ENCODE results near the gene UROC1. TPM values are rescaled to one million over a fixed set of nuclear protein-coding genes. Genes with fewer than 3 reads are reported as not detected.

UROC1 gene
- total RNA-seq, 2 experiments from 2014 or later: not detected

- intact Hi-C loops (cut with micrococcal nuclease): no loop called here
- DNase-seq: no peak
- no peak overlapping the region for H3K4me3 Mint-ChIP-seq
- no peaks in the 10 kb centered on the region for H3K27me3 Mint-ChIP-seq (ENCODE audit: low read depth)
- CTCF ChIA-PET: no interaction called here
- H3K27ac Mint-ChIP-seq: no peak overlapping the region
- H3K9me3 Mint-ChIP-seq: no peaks in the 10 kb centered on the region
- H3K4me1 Mint-ChIP-seq (ENCODE audit: low read depth): no peaks in the 10 kb centered on the region
- no peaks in the 10 kb centered on the region for H3K36me3 Mint-ChIP-seq (ENCODE audit: low read depth)
These were observed 2.4 kb downstream of the UROC1 start for GRCh38 chr3:126515066-126515706.

- CTCF ChIA-PET: no interaction called here
- DNase-seq: no peak
- Mint-ChIP-seq H3K36me3 (ENCODE audit: low read depth) (no peaks in the 10 kb centered on the region), H3K27me3 (ENCODE audit: low read depth) (no peaks in the 10 kb centered on the region), H3K9me3 (no peaks in the 10 kb centered on the region), H3K4me1 (ENCODE audit: low read depth) (no peaks in the 10 kb centered on the region), H3K4me3 (no peak overlapping the region), H3K27ac (no peak overlapping the region)
- intact Hi-C loops (cut with micrococcal nuclease): no loop called here
These were observed 3.4 kb downstream of the UROC1 start for GRCh38 chr3:126514161-126514560.

- Mint-ChIP-seq H3K36me3 (ENCODE audit: low read depth) (no peaks in the 10 kb centered on the region), H3K27me3 (ENCODE audit: low read depth) (no peaks in the 10 kb centered on the region)
- no peak for DNase-seq
These were observed 4.5 kb downstream of the UROC1 start for GRCh38 chr3:126512916-126513650.

GRCh38 chr3:126512026-126512425, 5.5 kb downstream of the UROC1 start:
- Mint-ChIP-seq H3K9me3 (no peaks in the 10 kb centered on the region), H3K27ac (no peak overlapping the region), H3K36me3 (ENCODE audit: low read depth) (no peaks in the 10 kb centered on the region), H3K27me3 (ENCODE audit: low read depth) (no peaks in the 10 kb centered on the region), H3K4me3 (no peak overlapping the region), H3K4me1 (ENCODE audit: low read depth) (no peaks in the 10 kb centered on the region)
- CTCF ChIA-PET: interaction anchor here (0.9 kb wide), 1 partner anchor 11 kb away, joined by 3 read pairs; no protein-coding TSS in a partner anchor
- no peak for DNase-seq
- intact Hi-C loops (cut with micrococcal nuclease): no loop called here

More at GRCh38 chr3:126512916-126513650, 4.5 kb downstream of the UROC1 start:
- Mint-ChIP-seq H3K4me3 (no peak overlapping the region), H3K9me3 (no peaks in the 10 kb centered on the region), H3K4me1 (ENCODE audit: low read depth) (no peaks in the 10 kb centered on the region), H3K27ac (no peak overlapping the region)
- intact Hi-C loops (cut with micrococcal nuclease): no loop called here
- CTCF ChIA-PET: interaction anchor here (1.4 kb wide), 1 partner anchor 10 kb away, joined by 6 read pairs; no protein-coding TSS in a partner anchor

- no peaks in the 10 kb centered on the region for H3K9me3 Mint-ChIP-seq
- no peaks in the 10 kb centered on the region for H3K27me3 Mint-ChIP-seq (ENCODE audit: low read depth)
- CTCF ChIA-PET: interaction anchor here (0.9 kb wide), 1 partner anchor 11 kb away, joined by 3 read pairs; no protein-coding TSS in a partner anchor
- no peaks in the 10 kb centered on the region for H3K36me3 Mint-ChIP-seq (ENCODE audit: low read depth)
- no peak overlapping the region for H3K4me3 Mint-ChIP-seq
- no peak for DNase-seq
- H3K27ac Mint-ChIP-seq: no peak overlapping the region
- intact Hi-C loops (cut with micrococcal nuclease): no loop called here
- no peaks in the 10 kb centered on the region for H3K4me1 Mint-ChIP-seq (ENCODE audit: low read depth)
These were observed 6.3 kb downstream of the UROC1 start for GRCh38 chr3:126511291-126511690.

GRCh38 chr3:126510308-126510910, 7.2 kb downstream of the UROC1 start:
- H3K4me3 Mint-ChIP-seq: no peak overlapping the region
- H3K36me3 Mint-ChIP-seq (ENCODE audit: low read depth): no peaks in the 10 kb centered on the region
- CTCF ChIA-PET: interaction anchor here (1.3 kb wide), 1 partner anchor 11 kb away, joined by 7 read pairs; no protein-coding TSS in a partner anchor
- no peaks in the 10 kb centered on the region for H3K9me3 Mint-ChIP-seq
- no peaks in the 10 kb centered on the region for H3K27me3 Mint-ChIP-seq (ENCODE audit: low read depth)
- intact Hi-C loops (cut with micrococcal nuclease): no loop called here
- no peaks in the 10 kb centered on the region for H3K4me1 Mint-ChIP-seq (ENCODE audit: low read depth)
- H3K27ac Mint-ChIP-seq: no peak overlapping the region
- no peak for DNase-seq

- intact Hi-C loops (cut with micrococcal nuclease): no loop called here
- no peak for DNase-seq
- H3K36me3 Mint-ChIP-seq (ENCODE audit: low read depth): no peaks in the 10 kb centered on the region
- H3K27ac Mint-ChIP-seq: no peak overlapping the region
- H3K4me3 Mint-ChIP-seq: no peak overlapping the region
- no peaks in the 10 kb centered on the region for H3K4me1 Mint-ChIP-seq (ENCODE audit: low read depth)
- CTCF ChIA-PET: interaction anchor here (1.3 kb wide), 1 partner anchor 12 kb away, joined by 7 read pairs; no protein-coding TSS in a partner anchor
- no peaks in the 10 kb centered on the region for H3K9me3 Mint-ChIP-seq
- H3K27me3 Mint-ChIP-seq (ENCODE audit: low read depth): no peaks in the 10 kb centered on the region
These were observed 7.8 kb downstream of the UROC1 start for GRCh38 chr3:126509597-126510307.

GRCh38 chr3:126508564-126508964, 9.0 kb downstream of the UROC1 start:
- intact Hi-C loops (cut with micrococcal nuclease): no loop called here
- H3K4me1 Mint-ChIP-seq (ENCODE audit: low read depth): no peaks in the 10 kb centered on the region
- H3K36me3 Mint-ChIP-seq (ENCODE audit: low read depth): no peaks in the 10 kb centered on the region
- no peaks in the 10 kb centered on the region for H3K27me3 Mint-ChIP-seq (ENCODE audit: low read depth)
- no peak overlapping the region for H3K4me3 Mint-ChIP-seq
- CTCF ChIA-PET: interaction anchor here (0.9 kb wide), 1 partner anchor 14 kb away, joined by 3 read pairs; no protein-coding TSS in a partner anchor
- H3K27ac Mint-ChIP-seq: no peak overlapping the region
- DNase-seq: no peak
- H3K9me3 Mint-ChIP-seq: no peaks in the 10 kb centered on the region

GRCh38 chr3:126507886-126508285, 9.7 kb downstream of the UROC1 start:
- CTCF ChIA-PET: interaction anchor here (0.9 kb wide), 1 partner anchor 15 kb away, joined by 3 read pairs; no protein-coding TSS in a partner anchor
- intact Hi-C loops (cut with micrococcal nuclease): no loop called here
- Mint-ChIP-seq H3K27me3 (ENCODE audit: low read depth) (no peaks in the 10 kb centered on the region), H3K4me1 (ENCODE audit: low read depth) (no peaks in the 10 kb centered on the region), H3K36me3 (ENCODE audit: low read depth) (no peaks in the 10 kb centered on the region), H3K27ac (no peak overlapping the region), H3K4me3 (no peak overlapping the region), H3K9me3 (no peaks in the 10 kb centered on the region)
- DNase-seq: no peak

- Mint-ChIP-seq H3K27ac (no peak overlapping the region), H3K4me3 (no peak overlapping the region), H3K4me1 (ENCODE audit: low read depth) (no peaks in the 10 kb centered on the region), H3K27me3 (ENCODE audit: low read depth) (no peaks in the 10 kb centered on the region), H3K36me3 (ENCODE audit: low read depth) (no peaks in the 10 kb centered on the region), H3K9me3 (no peaks in the 10 kb centered on the region)
- no peak for DNase-seq
- intact Hi-C loops (cut with micrococcal nuclease): no loop called here
- CTCF ChIA-PET: interaction anchor here (2.9 kb wide), 1 partner anchor 18 kb away, joined by 11 read pairs; no protein-coding TSS in a partner anchor
These were observed 13.9 kb downstream of the UROC1 start for GRCh38 chr3:126503701-126504100.

GRCh38 chr3:126502656-126503055, 14.9 kb downstream of the UROC1 start:
- Mint-ChIP-seq H3K4me3 (no peak overlapping the region), H3K27ac (no peak overlapping the region), H3K36me3 (ENCODE audit: low read depth) (no peaks in the 10 kb centered on the region), H3K4me1 (ENCODE audit: low read depth) (no peaks in the 10 kb centered on the region), H3K27me3 (ENCODE audit: low read depth) (no peaks in the 10 kb centered on the region), H3K9me3 (no peaks in the 10 kb centered on the region)
- DNase-seq: no peak
- CTCF ChIA-PET: no interaction called here
- intact Hi-C loops (cut with micrococcal nuclease): no loop called here

GRCh38 chr3:126501736-126502135, 15.8 kb downstream of the UROC1 start:
- Mint-ChIP-seq H3K27ac (no peak overlapping the region), H3K27me3 (ENCODE audit: low read depth) (no peaks in the 10 kb centered on the region), H3K4me1 (ENCODE audit: low read depth) (no peaks in the 10 kb centered on the region), H3K9me3 (no peaks in the 10 kb centered on the region), H3K4me3 (no peak overlapping the region), H3K36me3 (ENCODE audit: low read depth) (no peaks in the 10 kb centered on the region)
- CTCF ChIA-PET: no interaction called here
- intact Hi-C loops (cut with micrococcal nuclease): no loop called here
- no peak for DNase-seq

All from activated naive CD4-positive, alpha-beta T cell treated with anti-CD3 and anti-CD28 coated beads for 36 hours (primary cell).